ENCODE results near the gene JPH3. TPM values are rescaled to one million over a fixed set of nuclear protein-coding genes. Genes with fewer than 3 reads are reported as not detected.

Gene JPH3
- polyA plus RNA-seq, 1 donor (not counting 4 experiments of a cell fraction or from before 2014, with no cell fraction given): not detected

- FAIRE-seq (no peak), DNase-seq (ENCODE audit: low read depth, low spot score) (no peak)
- H4K20me1 ChIP-seq (ENCODE audit: control insufficient read depth, extremely low read depth, insufficient read depth, low read length): no peaks in the 10 kb centered on the region
- no peak overlapping the region for H3K4me2 ChIP-seq (ENCODE audit: control insufficient read depth, extremely low read depth, insufficient read depth, low read depth, low read length)
- dilution Hi-C loops (cut with MboI; ENCODE audit: extremely low pct_ligation_motif_present, low sequenced_read_pairs): no loop called here
- H3K79me2 ChIP-seq (ENCODE audit: control insufficient read depth, insufficient read depth, low read length): no peaks in the 10 kb centered on the region
- no peak overlapping the region for H3K9ac ChIP-seq (ENCODE audit: control insufficient read depth, extremely low read depth, insufficient read depth, low read length)
- H3K9me1 ChIP-seq (ENCODE audit: control insufficient read depth, extremely low read depth, insufficient read depth, low read length): no peaks in the 10 kb centered on the region
- peaks cover 27% of the 10 kb centered on the region for H3K4me1 ChIP-seq (ENCODE audit: control insufficient read depth, extremely low read depth, insufficient read depth, low read length)
- H3K36me3 ChIP-seq (ENCODE audit: control insufficient read depth in 2 of 2, extremely low read depth in 1 of 2, insufficient read depth in 2 of 2, low read length in 2 of 2): no peaks in the 10 kb centered on the region
- H2AFZ ChIP-seq (ENCODE audit: control insufficient read depth, low read length): no peak overlapping the region
- TF ChIP-seq EZH2 (IDR thresholded peaks at IDR 0.05; ENCODE audit: low read length): no peak
- TF ChIP-seq CTCF (optimal IDR thresholded peaks at IDR 0.05 in 1 of 3, IDR thresholded peaks at IDR 0.05 in 1 of 3, conservative IDR thresholded peaks at IDR 0.05 in 1 of 3; ENCODE audit: extremely low read depth in 1 of 3, insufficient read depth in 2 of 3, low read length in 3 of 3): no peak
- H3K4me3 ChIP-seq (ENCODE audit: control insufficient read depth in 2 of 3, extremely low read depth in 1 of 3, insufficient read depth in 2 of 3, low read depth in 1 of 3, low read length in 3 of 3): no peak overlapping the region
- peaks cover 12% of the 10 kb centered on the region for H3K9me3 ChIP-seq (ENCODE audit: control insufficient read depth, low read depth, low read length)
- H3K27ac ChIP-seq (ENCODE audit: control insufficient read depth, insufficient read depth, low read length): no peak overlapping the region
- H3K27me3 ChIP-seq (ENCODE audit: control insufficient read depth, extremely low read depth, insufficient read depth, low read length): peaks cover 15% of the 10 kb centered on the region
Measured at GRCh38 chr16:87627542-87628245, 25.4 kb downstream of the JPH3 start.

- Histone ChIP-seq H3K79me2 (ENCODE audit: control insufficient read depth, insufficient read depth, low read length) (no peaks in the 10 kb centered on the region), H3K9me3 (ENCODE audit: control insufficient read depth, low read depth, low read length) (peaks cover 12% of the 10 kb centered on the region), H3K4me2 (ENCODE audit: control insufficient read depth, extremely low read depth, insufficient read depth, low read depth, low read length) (no peak overlapping the region), H2AFZ (ENCODE audit: control insufficient read depth, low read length) (no peak overlapping the region), H3K36me3 (ENCODE audit: control insufficient read depth in 2 of 2, extremely low read depth in 1 of 2, insufficient read depth in 2 of 2, low read length in 2 of 2) (no peaks in the 10 kb centered on the region), H3K4me3 (ENCODE audit: control insufficient read depth in 2 of 3, extremely low read depth in 1 of 3, insufficient read depth in 2 of 3, low read depth in 1 of 3, low read length in 3 of 3) (no peak overlapping the region), H3K4me1 (ENCODE audit: control insufficient read depth, extremely low read depth, insufficient read depth, low read length) (peaks cover 27% of the 10 kb centered on the region), H3K9ac (ENCODE audit: control insufficient read depth, extremely low read depth, insufficient read depth, low read length) (no peak overlapping the region), H3K9me1 (ENCODE audit: control insufficient read depth, extremely low read depth, insufficient read depth, low read length) (no peaks in the 10 kb centered on the region), H3K27me3 (ENCODE audit: control insufficient read depth, extremely low read depth, insufficient read depth, low read length) (peaks cover 15% of the 10 kb centered on the region), H4K20me1 (ENCODE audit: control insufficient read depth, extremely low read depth, insufficient read depth, low read length) (no peaks in the 10 kb centered on the region), H3K27ac (ENCODE audit: control insufficient read depth, insufficient read depth, low read length) (no peak overlapping the region)
- DNase-seq (ENCODE audit: low read depth, low spot score) (no peak), FAIRE-seq (no peak)
- no peak for TF ChIP-seq EZH2 (IDR thresholded peaks at IDR 0.05; ENCODE audit: low read length)
- TF ChIP-seq CTCF (optimal IDR thresholded peaks at IDR 0.05 in 1 of 3, IDR thresholded peaks at IDR 0.05 in 1 of 3, conservative IDR thresholded peaks at IDR 0.05 in 1 of 3; ENCODE audit: extremely low read depth in 1 of 3, insufficient read depth in 2 of 3, low read length in 3 of 3): no peak
- dilution Hi-C loops (cut with MboI; ENCODE audit: extremely low pct_ligation_motif_present, low sequenced_read_pairs): no loop called here
Measured at GRCh38 chr16:87628246-87628923, 26.1 kb downstream of the JPH3 start.
